HG03097 (cell line): ENCODE results near the gene NSUN6.
"Not testable (repeated sequence)": the region's sequence is repeated elsewhere in the genome, so short reads cannot be mapped to it uniquely, and the experiment has no call there.

Experiments used
- ATAC-seq: cut with Tn5 transposase; IDR thresholded peaks from one replicate; pipeline ENCODE4 v1.9.1; 2021; ENCODE audit not compliant: unreplicated experiment, low FRiP score

Gene NSUN6

GRCh38 chr10:18611168-18611567 lies 40.2 kb downstream of the NSUN6 start:
- no peak for ATAC-seq

GRCh38 chr10:18610517-18610916 lies 40.9 kb downstream of the NSUN6 start:
- no peak for ATAC-seq

DNA sequence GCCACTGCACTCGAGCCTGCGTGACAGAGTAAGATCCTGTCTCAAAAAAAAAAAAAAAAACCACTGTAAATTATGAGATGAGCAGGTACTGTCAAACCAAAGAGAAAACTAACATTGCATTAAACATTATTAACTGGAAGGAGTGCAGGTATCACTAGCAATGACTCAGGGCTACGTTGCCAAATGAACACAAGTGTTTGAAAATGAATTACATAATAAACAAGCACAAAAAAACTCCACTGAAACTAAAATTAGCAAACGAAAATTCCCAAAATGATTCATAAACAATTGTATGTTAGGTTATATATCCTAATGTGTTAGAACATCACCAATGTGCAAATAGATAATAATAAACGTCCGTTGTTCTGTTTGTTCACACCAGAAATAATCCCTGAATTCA lies 42.8 kb downstream of the NSUN6 start:
- no peak for ATAC-seq

DNA sequence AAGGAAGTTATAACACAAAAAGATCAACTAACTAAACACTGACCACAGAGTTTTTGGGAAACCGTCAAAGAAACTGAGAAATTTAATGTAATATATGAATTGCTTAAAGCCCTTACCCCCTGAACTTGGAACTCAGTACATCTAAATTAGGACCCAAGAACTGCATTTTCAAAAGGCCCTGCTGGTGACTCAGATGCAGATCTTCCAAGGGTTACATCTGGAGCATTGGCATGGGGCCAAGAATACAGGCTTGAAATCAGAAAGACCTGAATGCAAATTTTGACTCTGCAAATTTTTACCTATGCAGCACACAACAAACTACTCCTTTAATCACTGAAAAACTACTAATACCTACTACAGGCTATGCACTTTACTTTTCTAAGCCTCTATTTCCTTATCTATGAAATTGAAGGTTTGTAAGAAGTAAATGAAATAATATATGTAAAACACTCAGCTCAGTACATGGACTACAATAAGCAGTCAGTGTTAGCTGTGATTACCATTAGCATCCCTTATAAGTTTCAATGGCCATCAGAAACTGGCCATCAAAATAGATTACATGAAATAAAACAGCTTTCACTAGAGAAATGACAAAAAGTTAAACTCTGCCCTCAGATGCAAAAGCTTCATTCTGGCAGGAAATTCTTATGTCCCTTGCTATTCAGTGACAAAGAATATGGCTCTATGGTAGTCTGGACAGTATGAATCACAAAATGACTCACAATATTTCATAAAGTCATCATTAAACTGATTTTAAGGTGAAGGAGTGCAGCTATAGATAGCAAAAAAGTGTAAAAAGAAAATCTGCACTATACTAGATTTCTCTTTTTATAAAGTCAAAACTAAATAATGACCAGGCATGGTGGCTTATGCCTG lies 43.6 kb downstream of the NSUN6 start:
- no peak for ATAC-seq

GRCh38 chr10:18606051-18606695 lies 45.2 kb downstream of the NSUN6 start:
- no peak for ATAC-seq

DNA sequence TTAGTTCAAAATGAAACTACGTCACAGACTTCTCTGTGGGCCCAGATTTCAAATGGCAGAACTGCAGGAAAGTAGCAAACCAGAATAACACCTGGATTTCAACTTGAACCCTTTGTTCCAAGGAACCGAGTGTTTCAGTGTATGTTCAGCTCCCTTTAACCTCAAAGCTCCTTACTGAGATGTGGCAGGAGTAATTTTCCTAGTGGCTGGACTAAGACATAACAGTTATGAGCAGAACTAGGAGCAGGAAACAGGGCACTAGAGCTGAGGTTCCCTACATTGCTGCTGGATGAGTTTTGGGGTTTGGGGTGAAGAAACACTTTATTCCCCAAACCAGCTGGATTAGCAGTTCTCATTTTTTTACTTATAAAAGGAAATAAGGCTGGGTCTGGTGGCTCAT lies 50.1 kb downstream of the NSUN6 start:
- ATAC-seq: no peak

DNA sequence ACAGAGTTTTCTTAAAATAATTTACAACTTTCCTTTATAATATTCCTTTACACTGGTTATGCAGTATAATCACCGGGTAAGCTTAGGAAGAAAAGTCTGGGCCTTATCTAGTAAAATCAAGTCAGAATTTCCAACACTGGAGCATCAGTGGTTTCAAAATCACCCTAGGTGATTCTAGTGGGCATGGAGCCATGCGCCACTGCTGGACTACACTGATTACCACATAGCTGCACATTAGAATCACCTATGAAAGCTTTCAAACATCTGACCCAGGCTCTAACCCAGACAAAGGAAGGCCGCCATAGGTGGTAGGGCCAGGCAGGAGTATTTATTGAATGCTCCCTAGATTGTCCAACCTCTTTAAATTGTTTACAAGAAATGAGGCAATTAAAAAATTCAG lies 52.0 kb downstream of the NSUN6 start:
- no peak for ATAC-seq

DNA sequence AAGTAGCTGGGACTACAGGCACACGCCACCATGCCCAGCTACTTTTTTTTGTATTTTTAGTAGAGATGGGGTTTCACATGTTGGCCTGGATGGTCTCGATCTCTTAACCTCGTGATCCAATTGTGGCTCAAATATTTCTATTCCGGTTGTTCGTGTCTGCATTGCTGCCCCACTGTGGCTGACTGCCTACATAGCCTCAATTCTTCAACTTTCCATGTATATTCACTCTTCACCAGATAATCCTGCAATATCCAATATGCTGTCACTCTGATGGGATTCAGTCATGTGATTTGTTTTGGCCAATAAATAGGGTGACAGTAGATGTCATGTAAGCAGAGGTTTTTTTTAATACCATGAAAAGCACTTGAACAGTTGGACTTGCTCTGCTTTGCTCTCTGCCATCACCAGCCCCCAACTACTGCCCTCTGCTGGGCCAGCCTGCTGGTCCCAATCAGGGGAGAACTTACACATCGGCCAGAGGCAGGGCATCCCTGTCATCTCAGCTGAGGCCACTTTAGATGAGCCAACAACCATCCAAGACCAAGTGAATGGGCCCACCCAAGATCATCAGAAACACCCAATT lies 56.7 kb downstream of the NSUN6 start:
- no peak for ATAC-seq

GRCh38 chr10:18591141-18591540 lies 60.2 kb downstream of the NSUN6 start:
- ATAC-seq: not testable (repeated sequence)

DNA sequence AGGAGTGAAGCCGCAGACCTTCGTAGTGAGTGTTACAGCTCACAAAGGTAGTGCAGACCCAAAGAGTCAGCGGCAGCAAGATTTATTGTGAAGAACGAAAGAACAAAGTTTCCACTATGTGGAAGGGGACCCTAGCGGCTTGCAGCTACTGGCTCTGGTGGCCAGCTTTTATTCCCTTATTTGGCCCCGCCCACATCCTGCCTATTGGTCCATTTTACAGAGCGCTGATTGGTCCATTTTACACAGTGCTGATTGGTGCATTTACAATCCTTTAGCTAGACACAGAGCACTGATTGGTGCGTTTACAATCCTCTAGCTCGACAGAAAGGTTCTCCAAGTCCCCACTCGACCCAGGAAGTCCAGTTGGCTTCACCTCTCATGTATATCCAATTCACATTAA lies 64.8 kb downstream of the NSUN6 start:
- ATAC-seq: not testable (repeated sequence)

GRCh38 chr10:18583575-18584270 lies 67.7 kb downstream of the NSUN6 start:
- ATAC-seq: no peak

GRCh38 chr10:18582803-18583202 lies 68.6 kb downstream of the NSUN6 start:
- peak; percentile 66 for ATAC-seq

GRCh38 chr10:18577823-18578685 lies 73.3 kb downstream of the NSUN6 start:
- ATAC-seq: no peak

- no peak for ATAC-seq
These were observed 74.8 kb downstream of the NSUN6 start for GRCh38 chr10:18576586-18576985.

DNA sequence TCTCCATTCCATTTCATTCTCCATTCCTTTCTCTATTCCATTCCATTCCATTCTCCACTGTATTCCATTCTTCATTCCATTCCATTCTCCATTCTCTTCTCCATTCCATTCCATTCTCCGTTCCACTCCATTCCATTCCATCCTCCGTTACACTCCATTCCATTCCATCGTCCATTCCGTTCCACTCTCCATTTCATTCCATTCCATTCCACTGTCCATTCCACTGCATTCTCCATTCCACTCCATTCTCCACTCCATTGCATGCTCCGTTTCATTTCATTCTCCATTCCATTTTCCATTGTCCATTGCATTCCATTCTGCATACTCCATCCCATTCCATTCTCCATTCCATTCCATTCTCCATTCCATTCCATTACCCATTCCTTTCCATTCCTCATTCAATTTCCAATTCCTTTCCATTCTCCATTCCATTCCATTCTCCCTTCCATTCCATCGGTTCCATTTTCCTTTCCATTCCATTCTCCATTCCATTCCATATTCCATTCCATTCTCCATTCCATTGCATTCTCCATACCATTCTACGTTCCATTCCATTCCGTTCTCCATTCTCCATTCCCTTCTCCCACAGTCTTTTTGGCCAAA lies 78.3 kb downstream of the NSUN6 start:
- no peak for ATAC-seq

- no peak for ATAC-seq
These were observed 79.6 kb downstream of the NSUN6 start for GRCh38 chr10:18571780-18572179.

DNA sequence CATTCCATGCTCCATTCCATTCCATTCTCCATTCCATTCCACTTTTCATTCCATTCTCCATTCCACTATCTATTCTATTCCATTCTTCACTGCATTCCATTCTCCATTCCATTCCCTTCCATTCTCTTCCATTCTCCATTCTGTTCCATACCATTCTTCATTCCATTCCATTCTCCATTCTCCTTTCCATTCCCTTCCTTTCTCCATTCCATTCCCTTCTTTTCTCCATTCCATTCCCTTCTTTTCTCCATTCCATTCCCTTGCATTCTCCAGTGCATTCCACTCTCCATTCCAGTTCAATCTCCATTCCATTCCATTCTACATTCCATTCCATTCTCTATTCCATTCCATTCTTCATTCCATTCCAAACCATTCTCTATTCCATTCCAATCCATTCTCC lies 80.3 kb downstream of the NSUN6 start:
- no peak for ATAC-seq

- ATAC-seq: not testable (repeated sequence)
These were observed 81.0 kb downstream of the NSUN6 start for GRCh38 chr10:18570386-18570785.

DNA sequence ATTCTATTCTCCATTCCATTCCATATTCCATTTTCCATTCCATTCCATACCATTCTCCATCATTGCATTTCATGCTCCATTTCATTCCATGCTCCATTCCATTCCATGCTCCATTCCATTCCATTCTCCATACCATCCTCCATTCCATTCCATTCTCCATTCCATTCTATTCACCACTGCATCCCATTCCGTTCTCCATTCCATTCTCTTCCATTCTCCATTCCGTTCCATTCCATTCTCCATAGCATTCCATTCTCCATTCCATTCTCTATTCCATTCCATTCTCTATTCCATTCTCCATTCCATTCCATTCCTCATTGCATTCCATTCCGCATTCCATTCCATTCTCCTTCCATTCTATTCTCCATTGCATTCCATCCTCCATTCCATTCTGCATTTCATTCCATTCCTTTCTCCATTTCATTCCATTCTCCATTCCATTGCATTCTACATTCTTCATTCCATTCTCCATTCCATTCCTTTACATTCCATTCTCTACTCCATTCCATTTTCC lies 84.0 kb downstream of the NSUN6 start:
- no peak for ATAC-seq

DNA sequence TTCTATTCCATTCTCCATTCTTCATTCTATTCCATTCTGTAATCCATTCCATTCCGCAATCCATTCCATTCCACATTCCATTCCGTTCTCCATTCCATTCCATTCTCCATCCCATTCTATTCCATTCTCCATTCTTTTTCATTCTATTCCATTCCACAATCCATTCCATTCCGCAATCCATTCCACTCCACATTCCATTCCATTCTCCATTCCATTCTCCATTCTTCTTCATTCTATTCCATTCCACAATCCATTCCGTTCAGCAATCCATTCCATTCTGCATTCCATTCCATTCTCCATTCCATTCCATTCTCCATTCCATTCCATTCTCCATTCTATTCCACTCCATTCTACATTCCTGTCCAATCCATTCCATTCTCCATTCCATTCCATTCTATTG lies 85.2 kb downstream of the NSUN6 start:
- no peak for ATAC-seq
